Naive B cell (primary cell): ENCODE results near the gene ZNF821. TPM values are rescaled to one million over a fixed set of nuclear protein-coding genes. Genes with fewer than 3 reads are reported as not detected.
"Not testable (repeated sequence)": the region's sequence is repeated elsewhere in the genome, so short reads cannot be mapped to it uniquely, and the experiment has no call there.

Experiments used
- ATAC-seq, 2 donors: fragments of 150-1000 bp; cut with Tn5 transposase; 2 replicates each; pipeline ENCODE4 v1.10.0; 2021; ENCODE audit warnings: low read depth in 2 of 2, mild to moderate bottlenecking in 2 of 2, moderate library complexity in 2 of 2
- DNase-seq: peaks from one replicate; pipeline ENCODE4 v3.0.0; 2022
- H3K27ac Mint-ChIP-seq, 6 donors: one replicate each; pipeline ENCODE4 v1.8.0; 2020 to 2022; ENCODE audit warnings: mild to moderate bottlenecking in 6 of 6, mixed read lengths in 6 of 6, moderate library complexity in 5 of 6, inconsistent platforms in 2 of 6
- H3K27me3 Mint-ChIP-seq, 3 donors: one replicate each; pipeline ENCODE4 v1.8.0; 2021 to 2022; ENCODE audit warnings: mixed read lengths in 3 of 3, mild to moderate bottlenecking in 1 of 3
- H3K36me3 Mint-ChIP-seq, 2 donors: one replicate each; pipeline ENCODE4 v1.8.0; 2020 to 2022; ENCODE audit warnings: mixed read lengths in 2 of 2, inconsistent platforms in 1 of 2, mild to moderate bottlenecking in 1 of 2
- H3K4me1 Mint-ChIP-seq, 3 donors: one replicate each; pipeline ENCODE4 v1.8.0; 2020 to 2022; ENCODE audit warnings: mixed read lengths in 3 of 3, inconsistent platforms in 1 of 3, mild to moderate bottlenecking in 1 of 3, moderate library complexity in 1 of 3
- H3K4me3 Mint-ChIP-seq, 8 donors: one replicate each; pipeline ENCODE4 v1.8.0; 2020 to 2022; ENCODE audit warnings: mild to moderate bottlenecking in 8 of 8, mixed read lengths in 8 of 8, moderate library complexity in 8 of 8, inconsistent platforms in 2 of 8
- H3K9me3 Mint-ChIP-seq, 7 donors: one replicate each; pipeline ENCODE4 v1.8.0; 2020 to 2022; ENCODE audit warnings: mixed read lengths in 7 of 7, mild to moderate bottlenecking in 5 of 7, inconsistent platforms in 2 of 7, moderate library complexity in 1 of 7
- polyA plus RNA-seq, 6 donors: library from polyadenylated mRNA; unstranded; fragments of 300-500 nt; fragmentation: Illumina TruSeq; gene quantifications; one replicate each; pipeline ENCODE4 v1.2.3, GENCODE V29; 2021; ENCODE audit warnings: low read depth in 6 of 6

ZNF821 gene
- polyA plus RNA-seq, 6 donors from 2014 or later = 19.0 to 34.4 (median 26.9) TPM

- Mint-ChIP-seq H3K27ac (peak overlapping the region; percentile 84 to 100 (median 99)), H3K27me3 (no peaks in the 10 kb centered on the region), H3K4me3 (peak overlapping the region; percentile 93 to 99 (median 98)), H3K36me3 (peaks cover 10 to 29% of the 10 kb centered on the region in 2 donors), H3K9me3 (no peaks in the 10 kb centered on the region), H3K4me1 (peaks cover 46 to 65% (median 55%) of the 10 kb centered on the region in 3 donors)
- ATAC-seq = no peak
- DNase-seq = peak; percentile 9
Measured at GRCh38 chr16:71846431-71846830, 37.6 kb downstream of the ZNF821 start.

- ATAC-seq (peak; percentile 87 to 90), DNase-seq (peak; percentile 95)
- no peaks in the 10 kb centered on the region for H3K9me3 Mint-ChIP-seq
- H3K36me3 Mint-ChIP-seq = peaks cover 10 to 29% of the 10 kb centered on the region in 2 donors
- H3K27me3 Mint-ChIP-seq = no peaks in the 10 kb centered on the region
- peak within 1 kb of the TSS; percentile 98 to 100 (median 99) for H3K27ac Mint-ChIP-seq
- H3K4me3 Mint-ChIP-seq = peak within 1 kb of the TSS; percentile 93 to 99 (median 98)
- peaks cover 44 to 65% (median 55%) of the 10 kb centered on the region in 3 donors for H3K4me1 Mint-ChIP-seq
Measured at GRCh38 chr16:71845639-71846430, 38.1 kb downstream of the ZNF821 start, which contains the start of gene ATXN1L. Gene ATXN1L (plus strand): TSS chr16:71845976. CDS start chr16:71849741, 3,765 bp downstream.

DNA sequence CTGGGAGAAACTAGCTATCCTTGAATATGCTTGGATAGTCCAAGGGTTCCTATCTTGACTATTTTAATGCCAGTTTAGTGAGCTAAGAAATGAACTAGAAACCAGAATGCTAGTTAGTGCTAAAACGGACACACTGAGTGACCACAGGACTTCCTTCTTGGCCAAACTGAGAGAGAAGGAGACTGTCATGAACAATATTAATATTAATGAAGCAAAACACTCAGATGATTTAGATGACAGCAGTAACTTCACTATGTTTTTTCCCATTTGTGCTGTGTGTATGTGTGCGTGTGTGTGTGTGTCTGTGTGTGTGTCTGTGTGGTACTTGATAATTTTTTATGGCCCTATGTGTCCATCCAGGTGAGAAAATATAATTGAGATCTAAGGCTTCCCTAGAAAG lies 40.4 kb downstream of the ZNF821 start:
- Mint-ChIP-seq H3K9me3 (no peaks in the 10 kb centered on the region), H3K36me3 (peaks cover 4 to 8% of the 10 kb centered on the region in 2 donors), H3K27ac (peak overlapping the region; percentile 57 to 99 (median 71)), H3K4me1 (peaks cover 35 to 56% (median 43%) of the 10 kb centered on the region in 3 donors), H3K4me3 (peak overlapping the region in 1 of 8 donors; percentile 78), H3K27me3 (no peaks in the 10 kb centered on the region)
- DNase-seq = no peak
- no peak for ATAC-seq

DNA sequence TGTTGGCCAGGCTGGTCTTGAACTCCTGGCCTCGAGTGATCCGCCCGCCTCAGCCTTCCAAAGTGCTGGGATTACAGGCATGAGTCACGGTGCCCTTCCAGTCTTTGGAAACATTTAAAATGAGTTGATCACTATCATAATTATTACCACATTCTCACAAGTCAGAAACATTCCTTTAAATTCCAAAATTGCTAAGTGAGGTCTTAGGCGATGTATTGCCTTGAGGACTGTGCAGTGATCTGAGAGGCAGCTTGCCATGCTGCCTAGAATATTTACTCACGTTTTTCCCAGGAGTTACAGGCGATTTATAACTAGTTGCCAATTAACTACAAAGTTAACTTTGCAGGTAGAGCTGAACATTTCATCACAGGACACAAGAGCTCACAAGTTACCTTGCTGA lies 43.9 kb downstream of the ZNF821 start:
- H3K4me3 Mint-ChIP-seq = no peak overlapping the region
- ATAC-seq (no peak), DNase-seq (no peak)
- peaks cover 13 to 31% (median 17%) of the 10 kb centered on the region in 3 donors for H3K4me1 Mint-ChIP-seq
- H3K27ac Mint-ChIP-seq = no peak overlapping the region
- H3K36me3 Mint-ChIP-seq = no peaks in the 10 kb centered on the region
- H3K9me3 Mint-ChIP-seq = no peaks in the 10 kb centered on the region
- no peaks in the 10 kb centered on the region for H3K27me3 Mint-ChIP-seq

DNA sequence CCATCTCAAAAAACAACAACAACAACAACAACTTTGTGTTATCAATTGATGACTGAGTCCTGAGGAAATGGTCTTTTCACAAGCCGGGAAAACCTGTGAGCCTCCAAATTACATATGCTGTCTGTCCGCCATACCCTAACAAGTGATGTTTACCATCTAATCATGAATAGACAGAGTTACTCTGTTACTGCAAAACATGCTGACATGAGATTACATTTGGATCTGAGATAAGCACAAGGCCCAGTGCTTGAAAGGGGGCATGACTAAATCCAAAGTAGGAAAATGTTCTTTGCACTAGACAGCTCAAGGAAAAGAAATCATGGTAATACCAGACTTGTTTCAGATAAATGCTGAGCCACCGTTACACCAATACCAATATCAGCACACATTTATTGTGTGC lies 46.8 kb downstream of the ZNF821 start:
- H3K27ac Mint-ChIP-seq = no peak overlapping the region
- no peaks in the 10 kb centered on the region for H3K36me3 Mint-ChIP-seq
- ATAC-seq = no peak
- no peaks in the 10 kb centered on the region for H3K27me3 Mint-ChIP-seq
- no peak for DNase-seq
- H3K4me1 Mint-ChIP-seq = peaks cover 3 to 7% (median 5%) of the 10 kb centered on the region in 3 donors
- H3K4me3 Mint-ChIP-seq = no peak overlapping the region
- H3K9me3 Mint-ChIP-seq = no peaks in the 10 kb centered on the region

DNA sequence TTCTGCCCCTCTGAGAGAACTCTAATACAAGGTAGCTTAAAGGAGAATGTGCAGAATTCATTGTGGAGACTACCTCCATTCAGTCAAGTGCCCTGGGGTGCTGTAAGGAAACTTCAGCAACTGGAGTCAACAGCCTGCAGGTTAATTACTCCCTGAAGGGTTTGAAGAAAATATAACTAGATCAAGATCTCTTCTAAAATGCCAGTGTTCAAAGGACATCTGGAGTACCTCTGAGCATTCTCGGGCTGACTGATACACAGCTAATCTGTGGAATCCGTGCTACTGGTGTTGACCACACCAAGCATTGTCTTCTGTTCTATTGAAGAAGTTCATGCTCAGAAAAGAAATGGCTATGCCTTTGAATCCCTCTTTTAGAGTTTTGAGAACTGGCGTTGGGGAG lies 49.7 kb downstream of the ZNF821 start:
- no peaks in the 10 kb centered on the region for H3K36me3 Mint-ChIP-seq
- no peaks in the 10 kb centered on the region for H3K9me3 Mint-ChIP-seq

DNA sequence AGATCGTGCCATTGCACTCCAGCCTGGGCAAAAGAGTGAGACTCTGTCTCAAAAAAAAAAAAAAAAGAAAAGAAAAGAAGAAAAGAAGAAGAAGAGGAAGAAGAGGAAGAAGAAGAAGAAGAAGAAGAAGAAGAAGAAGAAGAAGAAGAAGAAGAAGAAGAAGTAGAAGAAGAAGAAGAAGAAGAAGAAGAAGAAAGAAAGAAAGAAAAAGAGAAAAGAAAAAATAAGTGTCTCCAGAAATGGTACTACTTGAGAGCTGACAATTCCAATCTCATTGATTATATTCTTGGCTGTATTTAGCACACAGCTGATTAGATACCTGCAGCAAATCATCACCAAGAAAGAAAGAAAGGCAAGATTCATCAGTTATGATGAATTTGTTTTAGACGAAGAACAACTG lies 51.9 kb downstream of the ZNF821 start:
- H3K27me3 Mint-ChIP-seq, DNase-seq, H3K9me3 Mint-ChIP-seq, H3K4me1 Mint-ChIP-seq, H3K36me3 Mint-ChIP-seq, H3K4me3 Mint-ChIP-seq, ATAC-seq: not testable (repeated sequence)
- peak overlapping the region in 2 of 6 donors; percentile 79 to 82 for H3K27ac Mint-ChIP-seq

More for the DNA sequence above, 49.7 kb downstream of the ZNF821 start:
- Mint-ChIP-seq H3K27ac (no peak overlapping the region), H3K4me1 (no peaks in the 10 kb centered on the region), H3K27me3 (no peaks in the 10 kb centered on the region), H3K4me3 (no peak overlapping the region)
- DNase-seq (no peak), ATAC-seq (no peak)

GRCh38 chr16:71831698-71832097 lies 52.3 kb downstream of the ZNF821 start:
- H3K9me3 Mint-ChIP-seq, H3K36me3 Mint-ChIP-seq, H3K27me3 Mint-ChIP-seq, ATAC-seq, DNase-seq, H3K4me3 Mint-ChIP-seq, H3K4me1 Mint-ChIP-seq: not testable (repeated sequence)
- peak overlapping the region in 1 of 6 donors; percentile 82 for H3K27ac Mint-ChIP-seq

DNA sequence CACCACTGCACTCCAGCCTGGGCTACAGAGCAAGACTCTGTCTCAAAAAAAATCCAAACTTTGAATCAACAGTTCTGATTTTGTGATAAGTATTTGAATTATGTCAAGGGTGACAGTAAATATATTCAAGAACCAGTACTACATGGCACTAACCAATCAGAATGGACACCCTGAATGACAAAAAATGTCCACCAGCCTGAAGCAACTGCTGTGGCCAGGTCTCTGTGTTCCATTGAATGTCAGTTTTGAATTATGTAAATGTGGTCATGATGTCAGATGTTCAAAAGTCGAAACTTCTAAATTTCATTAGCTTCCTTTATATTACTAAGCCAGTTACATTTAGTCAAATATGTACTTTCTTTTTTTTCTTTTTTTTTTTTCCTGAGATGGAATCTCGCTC lies 53.6 kb downstream of the ZNF821 start:
- Mint-ChIP-seq H3K36me3 (no peaks in the 10 kb centered on the region), H3K27ac (no peak overlapping the region), H3K4me3 (no peak overlapping the region), H3K27me3 (no peaks in the 10 kb centered on the region), H3K9me3 (no peaks in the 10 kb centered on the region), H3K4me1 (peaks cover 0 to 3% (median 0%) of the 10 kb centered on the region in 3 donors)
- DNase-seq = no peak
- no peak for ATAC-seq

- Mint-ChIP-seq H3K27me3 (no peaks in the 10 kb centered on the region), H3K9me3 (no peaks in the 10 kb centered on the region), H3K27ac (peak overlapping the region in 2 of 6 donors; percentile 26 to 57), H3K4me3 (peak overlapping the region in 1 of 8 donors; percentile 65), H3K36me3 (no peaks in the 10 kb centered on the region), H3K4me1 (peaks cover 0 to 3% (median 0%) of the 10 kb centered on the region in 3 donors)
- ATAC-seq (no peak), DNase-seq (no peak)
Measured at GRCh38 chr16:71826533-71827017, 57.4 kb downstream of the ZNF821 start.

- not testable (repeated sequence) for H3K9me3 Mint-ChIP-seq, H3K4me3 Mint-ChIP-seq, H3K36me3 Mint-ChIP-seq, H3K27me3 Mint-ChIP-seq, H3K4me1 Mint-ChIP-seq, DNase-seq, ATAC-seq
- peak overlapping the region in 1 of 6 donors; percentile 85 for H3K27ac Mint-ChIP-seq
Measured at GRCh38 chr16:71817155-71817500, 66.9 kb downstream of the ZNF821 start.

- Mint-ChIP-seq H3K36me3 (peaks cover 0 to 13% of the 10 kb centered on the region in 2 donors), H3K27me3 (no peaks in the 10 kb centered on the region), H3K27ac (no peak overlapping the region), H3K4me1 (peaks cover 9 to 24% (median 15%) of the 10 kb centered on the region in 3 donors), H3K4me3 (peak overlapping the region in 1 of 8 donors; percentile 57), H3K9me3 (peaks cover 0 to 2% (median 0%) of the 10 kb centered on the region in 7 donors)
- DNase-seq (no peak), ATAC-seq (no peak)
Measured at GRCh38 chr16:71811261-71811803, 72.7 kb downstream of the ZNF821 start.

DNA sequence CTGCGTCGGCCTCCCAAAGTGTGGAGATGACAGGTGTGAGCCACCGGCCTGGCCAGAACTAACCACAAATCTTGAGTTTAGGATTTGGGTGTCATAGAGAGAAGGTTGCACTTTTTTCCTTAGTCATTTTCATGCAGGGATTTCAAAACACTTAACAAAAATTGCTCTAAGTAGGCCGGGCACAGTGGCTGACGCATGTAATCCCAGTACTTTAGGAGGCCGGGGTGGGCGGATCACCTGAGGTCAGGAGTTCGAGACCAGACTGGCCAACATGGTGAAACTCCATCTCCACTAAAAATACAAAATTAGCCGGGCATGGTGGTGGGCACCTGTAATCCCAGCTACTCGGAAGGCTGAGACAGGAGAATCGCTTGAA lies 73.8 kb downstream of the ZNF821 start:
- DNase-seq, H3K27me3 Mint-ChIP-seq, H3K9me3 Mint-ChIP-seq, ATAC-seq: not testable (repeated sequence)
- peak overlapping the region in 5 of 6 donors; percentile 100 for H3K27ac Mint-ChIP-seq
- H3K36me3 Mint-ChIP-seq = peaks cover 0 to 13% of the 10 kb centered on the region in 2 donors
- peak overlapping the region in 7 of 8 donors; percentile 35 to 100 (median 97) for H3K4me3 Mint-ChIP-seq
- peaks cover 9 to 25% (median 16%) of the 10 kb centered on the region in 3 donors for H3K4me1 Mint-ChIP-seq
